Measurements from ENCODE around the gene ANKRD44.

- TF ChIP-seq EZH2 (IDR thresholded peaks at IDR 0.05; ENCODE audit: insufficient read depth, poor library complexity, severe bottlenecking) (no peak), EZH2phosphoT487 (IDR thresholded peaks at IDR 0.05; ENCODE audit: insufficient read depth, low read depth) (no peak)
Measured at GRCh38 chr2:197232010-197232409, 78.6 kb downstream of the ANKRD44 start.
